ENCODE measurements around the gene TMEM50B. TPM values are rescaled to one million over a fixed set of nuclear protein-coding genes. Genes with fewer than 3 reads are reported as not detected.
A peak's percentile ranks its signal among the peaks of the same experiment; 100 is the strongest.
"Not testable (repeated sequence)": the region's sequence is repeated elsewhere in the genome, so short reads cannot be mapped to it uniquely, and the experiment has no call there.

TMEM50B gene
- total RNA-seq, 1 donor from 2014 or later, result 62.5 TPM

- DNase-seq (ENCODE audit: low read depth), result no peak
Observed at GRCh38 chr21:33432496-33432895, 47.3 kb downstream of the TMEM50B start.

DNA sequence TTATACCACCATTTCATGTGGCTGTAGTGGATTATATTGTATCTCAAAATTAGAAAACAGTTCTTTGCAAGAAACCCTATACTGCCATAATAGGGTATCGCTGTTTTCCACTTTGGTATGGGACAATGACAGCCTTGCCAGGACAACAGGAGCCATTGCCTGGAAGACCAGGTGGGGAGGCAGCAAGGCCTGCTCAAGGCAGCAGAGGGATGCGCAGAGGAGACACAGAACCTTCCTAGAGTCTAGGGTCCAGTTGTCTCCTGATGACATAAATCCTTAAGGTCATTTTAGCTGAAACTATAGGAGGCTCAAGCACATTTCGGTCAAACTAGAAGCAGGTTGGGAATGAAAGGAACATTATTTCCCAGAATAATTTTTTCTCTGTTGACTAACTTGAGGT, 48.9 kb downstream of the TMEM50B start:
- DNase-seq (ENCODE audit: low read depth), result no peak

- DNase-seq (ENCODE audit: low read depth), result no peak
Observed at GRCh38 chr21:33428669-33429068, 51.1 kb downstream of the TMEM50B start.

GRCh38 chr21:33427051-33427450, 52.7 kb downstream of the TMEM50B start:
- no peak for DNase-seq (ENCODE audit: low read depth)

GRCh38 chr21:33425825-33426224, 53.9 kb downstream of the TMEM50B start:
- DNase-seq (ENCODE audit: low read depth), result no peak

GRCh38 chr21:33424214-33424613, 55.6 kb downstream of the TMEM50B start:
- DNase-seq (ENCODE audit: low read depth), result no peak

DNA sequence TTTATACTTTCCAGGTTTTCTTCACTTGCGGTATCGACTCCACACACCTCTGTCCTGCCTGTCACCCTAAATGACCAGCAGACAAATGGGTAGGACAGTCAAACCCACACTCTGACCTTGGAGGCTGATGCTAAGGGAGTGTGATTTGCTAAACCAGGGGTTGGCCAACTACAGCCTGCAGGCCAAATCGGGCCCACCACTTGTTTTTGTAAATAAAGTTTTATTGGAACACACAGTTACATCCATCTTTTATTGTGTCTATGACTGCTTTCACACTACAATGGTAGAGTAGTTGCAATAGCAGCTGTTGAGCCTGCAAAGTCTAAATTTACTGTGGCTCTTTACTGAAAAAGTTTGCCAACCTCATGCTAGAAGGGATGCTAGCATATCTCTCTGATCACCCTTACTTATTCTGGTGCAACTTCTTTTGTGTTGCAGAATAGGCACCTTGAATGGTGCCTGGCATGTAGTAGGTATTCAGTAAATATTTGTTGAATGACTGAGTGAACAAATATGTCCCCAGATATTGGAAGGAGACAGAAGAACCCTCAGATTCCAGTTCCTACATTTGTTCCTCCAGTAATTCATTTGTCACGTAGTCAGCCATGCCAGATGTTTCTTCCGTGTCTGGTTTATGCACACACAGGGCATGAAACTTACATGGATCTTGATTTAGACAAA, 57.9 kb downstream of the TMEM50B start:
- DNase-seq (ENCODE audit: low read depth), result no peak

DNA sequence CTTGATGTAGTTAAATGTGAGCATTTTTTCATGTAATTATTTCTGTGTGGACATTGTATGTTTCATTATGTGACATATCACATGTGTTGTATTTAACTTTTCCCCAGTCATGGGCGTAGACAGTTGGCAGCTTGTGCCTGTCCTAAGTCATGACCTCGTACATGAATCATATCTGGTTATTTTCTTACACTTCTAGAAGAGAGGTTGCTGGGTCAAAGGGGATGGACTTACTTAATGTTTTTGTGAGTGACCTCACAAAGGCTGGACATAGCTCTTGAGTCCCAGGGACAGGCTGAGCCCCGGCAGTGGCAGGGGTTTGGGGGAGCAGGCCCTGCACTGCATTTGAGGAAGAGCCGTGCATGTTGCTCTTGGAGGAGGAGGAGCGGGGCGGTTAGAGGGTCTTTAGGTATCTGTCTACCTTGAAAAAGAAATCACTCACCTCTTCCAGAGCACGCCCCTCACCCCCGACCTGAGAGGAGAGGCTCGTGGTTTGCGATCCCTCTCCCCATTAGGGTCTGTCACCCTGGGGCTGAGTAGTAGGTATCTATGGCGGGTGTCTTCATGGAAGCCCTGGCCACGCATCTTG, 60.1 kb downstream of the TMEM50B start:
- DNase-seq (ENCODE audit: low read depth), result no peak

- DNase-seq (ENCODE audit: low read depth), result no peak
Observed at GRCh38 chr21:33418691-33419090, 61.1 kb downstream of the TMEM50B start.

- DNase-seq (ENCODE audit: low read depth), result no peak
Observed at GRCh38 chr21:33414926-33415325, 64.8 kb downstream of the TMEM50B start.

DNA sequence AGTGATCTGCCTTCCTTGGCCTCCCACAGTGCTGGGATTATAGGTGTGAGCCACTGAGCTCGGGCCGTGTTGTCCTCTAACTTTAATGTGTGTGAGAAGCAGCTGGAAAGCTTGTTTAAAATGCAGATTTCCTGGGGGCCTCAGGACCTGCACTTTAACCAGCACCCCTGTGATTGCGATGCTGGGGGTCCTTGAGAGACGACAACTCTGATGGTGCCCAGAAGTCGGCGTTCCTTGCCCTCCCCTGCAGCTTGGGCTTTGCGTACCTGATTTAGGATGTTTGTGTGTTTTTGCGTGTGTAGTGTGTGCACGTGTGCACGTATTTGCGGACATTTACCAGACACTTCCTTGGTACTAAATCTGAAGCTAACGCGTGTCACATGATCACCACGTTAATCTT, 65.7 kb downstream of the TMEM50B start:
- DNase-seq (ENCODE audit: low read depth), result no peak

GRCh38 chr21:33412832-33413519, 66.8 kb downstream of the TMEM50B start:
- no peak for DNase-seq (ENCODE audit: low read depth)

GRCh38 chr21:33412439-33412831, 67.3 kb downstream of the TMEM50B start:
- not testable (repeated sequence) for DNase-seq (ENCODE audit: low read depth)

DNA sequence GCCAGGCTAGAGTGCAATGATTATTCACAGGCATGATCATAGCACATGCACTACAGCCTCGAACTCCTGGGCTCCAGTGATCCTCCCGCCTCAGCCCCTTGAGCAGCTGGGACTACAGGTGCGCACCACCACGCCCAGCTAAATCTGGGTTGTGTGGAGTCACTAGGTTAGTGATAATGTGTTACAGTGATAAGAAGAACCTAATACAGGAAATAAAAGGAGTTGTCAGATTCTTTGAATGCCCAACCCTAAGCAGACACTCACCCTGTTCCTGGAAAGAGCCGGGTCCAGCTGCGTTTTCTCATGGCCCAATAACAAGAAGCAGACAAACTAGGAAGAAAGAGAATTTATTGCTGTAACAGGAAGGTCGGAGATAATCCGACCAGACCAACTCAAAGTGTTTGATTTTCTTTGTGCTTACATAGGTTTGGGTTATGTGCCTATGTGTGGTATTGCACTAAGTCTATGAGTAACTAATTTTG, 67.8 kb downstream of the TMEM50B start:
- no peak for DNase-seq (ENCODE audit: low read depth)

GRCh38 chr21:33406493-33406892, 73.3 kb downstream of the TMEM50B start:
- no peak for DNase-seq (ENCODE audit: low read depth)

DNA sequence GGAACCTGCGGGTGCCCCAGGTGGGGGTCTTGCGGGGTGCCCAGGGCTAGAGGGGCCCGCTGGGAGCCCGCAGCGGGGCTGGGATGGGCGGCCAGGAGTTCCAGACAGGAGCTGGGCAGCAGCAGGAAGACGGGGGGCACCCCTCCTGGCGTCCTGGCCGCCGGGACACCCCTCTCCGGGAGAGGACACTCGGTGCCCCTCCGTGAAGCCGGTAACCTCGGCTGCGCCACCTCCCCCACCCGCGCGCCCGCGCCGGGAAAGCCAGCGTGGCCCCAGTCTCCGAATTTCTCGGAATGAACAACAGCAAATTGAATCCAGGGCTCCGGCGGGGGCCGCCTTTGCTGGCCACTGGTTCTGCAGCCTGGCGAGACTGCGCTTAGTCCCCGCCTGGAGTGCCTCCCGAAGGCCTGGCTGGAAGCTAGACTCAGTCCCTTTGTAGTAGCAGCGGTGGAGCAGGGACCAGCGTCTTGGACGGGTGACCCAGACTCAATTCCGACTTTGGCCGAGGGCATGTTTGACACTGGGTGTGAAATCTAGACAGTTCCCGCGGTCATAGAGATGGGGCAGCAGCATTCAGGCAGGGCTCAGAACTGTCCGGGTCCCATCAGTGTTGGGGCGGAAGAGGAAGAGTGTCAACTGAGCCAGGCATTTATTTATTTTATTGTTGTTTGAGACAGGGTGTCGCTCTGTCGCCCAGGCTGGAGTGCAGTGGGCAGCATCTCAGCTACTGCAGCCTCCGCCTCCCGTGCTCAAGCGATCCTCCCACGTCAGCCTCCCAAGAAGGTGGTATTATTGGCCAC, 75.8 kb downstream of the TMEM50B start:
- peak; percentile 64 for DNase-seq (ENCODE audit: low read depth)

DNA sequence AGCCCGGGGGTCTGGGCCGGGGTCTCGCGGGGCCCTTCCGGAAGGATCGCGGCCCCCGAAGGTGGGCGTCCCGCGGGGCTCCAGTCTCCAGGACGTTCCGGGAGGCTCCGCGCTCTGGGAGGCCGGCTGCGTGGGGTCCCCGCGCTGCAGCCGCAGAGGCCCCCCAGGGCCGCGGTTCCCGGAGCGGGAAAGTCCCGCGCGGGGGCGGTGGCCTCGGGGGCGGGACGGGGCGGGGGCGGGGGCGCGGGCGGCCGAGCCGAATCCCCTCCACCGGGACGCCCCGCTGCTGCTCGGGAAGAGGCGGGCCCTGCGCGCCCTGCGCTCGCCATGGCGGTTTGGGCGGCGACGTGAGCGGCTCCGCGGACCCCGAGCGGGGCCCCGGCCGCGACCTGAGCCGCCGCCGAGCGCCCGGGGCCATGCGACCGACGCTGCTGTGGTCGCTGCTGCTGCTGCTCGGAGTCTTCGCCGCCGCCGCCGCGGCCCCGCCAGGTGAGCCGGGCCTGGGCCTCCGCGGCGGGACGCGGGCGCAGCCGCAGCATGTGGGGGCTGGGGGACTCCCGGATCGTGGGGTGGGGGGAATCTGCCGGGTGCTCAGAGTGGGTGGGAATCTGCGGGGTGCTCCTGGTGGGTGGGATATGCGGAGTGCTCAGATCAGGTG, 76.5 kb downstream of the TMEM50B start, which contains the start of gene IFNGR2:
Gene IFNGR2, plus strand, starts transcription at position 286 of the 658 bp plus-strand sequence. Its CDS starts 131 bp downstream, at position 417.
- no peak for DNase-seq (ENCODE audit: low read depth)

DNA sequence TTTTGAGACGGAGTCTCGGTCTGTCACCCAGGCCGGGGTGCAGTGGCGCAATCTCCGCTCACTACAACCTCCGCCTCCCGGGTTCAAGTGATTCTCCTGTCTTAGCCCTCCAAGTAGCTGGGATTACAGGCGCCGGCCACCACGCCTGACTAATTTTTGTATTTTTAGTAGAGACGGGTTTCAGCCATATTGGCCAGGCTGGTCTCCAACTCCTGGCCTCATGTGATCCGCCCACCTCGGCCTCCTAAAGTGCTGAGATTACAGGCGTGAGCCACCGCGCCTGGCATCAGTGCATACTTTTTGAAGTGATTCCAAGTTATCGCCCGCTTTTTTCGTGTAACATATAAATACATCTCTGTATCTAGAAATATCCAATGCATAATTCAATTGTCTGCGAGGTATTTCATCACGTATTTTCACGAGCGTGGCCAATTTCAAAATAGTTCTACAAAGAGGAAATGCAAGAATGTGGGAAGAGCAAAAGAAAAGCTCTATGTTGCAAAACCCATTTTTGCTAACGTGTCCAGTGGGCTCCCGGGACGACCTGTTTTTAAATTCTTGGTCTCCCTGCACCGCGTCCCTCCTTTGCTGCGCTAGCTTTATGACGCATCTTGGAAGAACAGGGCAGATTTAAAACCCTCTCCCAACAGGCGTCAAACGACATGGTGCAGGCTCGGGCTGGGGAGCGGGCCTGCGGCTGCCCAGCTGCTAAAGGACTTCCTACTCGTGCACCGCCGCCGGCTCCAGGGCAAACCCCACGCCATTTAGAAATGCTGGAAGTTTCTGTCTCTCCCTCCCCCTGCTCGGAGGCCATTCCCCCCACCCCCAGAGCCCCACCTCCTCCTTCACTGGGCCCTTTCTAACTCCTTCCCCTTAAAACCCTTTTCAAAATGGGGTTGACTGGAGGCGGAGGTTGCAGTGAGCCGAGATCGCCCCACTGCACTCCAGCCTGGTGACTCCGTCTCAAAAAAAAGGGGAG, 77.5 kb downstream of the TMEM50B start:
- DNase-seq (ENCODE audit: low read depth), result peak; percentile 67

GRCh38 chr21:33401630-33401992, 78.2 kb downstream of the TMEM50B start:
- no peak for DNase-seq (ENCODE audit: low read depth)

All from myocyte (in vitro differentiated cells).